ENCODE data around the gene ULK4. TPM values are rescaled to one million over a fixed set of nuclear protein-coding genes. Genes with fewer than 3 reads are reported as not detected.
"Not testable (repeated sequence)": the region's sequence is repeated elsewhere in the genome, so short reads cannot be mapped to it uniquely, and the experiment has no call there.

The ULK4 gene
- total and polyA plus RNA-seq, 2 donors (not counting 1 experiment from before 2014, with no cell fraction given), result 9.1 to 9.7 TPM

DNA sequence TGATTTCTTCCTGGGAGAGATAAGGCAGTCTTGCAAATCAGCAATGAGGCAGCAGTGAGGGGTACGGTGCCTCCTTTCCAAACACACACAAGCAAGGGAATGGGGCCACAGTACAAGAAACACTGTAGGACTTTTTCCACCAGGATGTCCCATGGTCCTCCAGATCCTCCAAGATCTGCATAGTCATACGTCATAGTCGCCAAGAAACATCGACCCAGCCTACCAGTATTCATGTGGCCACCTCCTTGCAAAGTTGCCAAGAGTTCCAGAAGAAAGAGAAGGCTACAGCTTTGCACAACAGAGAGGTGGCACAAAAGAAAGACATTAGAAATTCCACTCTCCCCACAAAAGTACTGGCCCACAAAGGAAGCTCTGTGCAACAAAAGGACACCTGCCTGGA is 504.7 kb downstream of the ULK4 start:
- Histone ChIP-seq H3K9me3 (ENCODE audit: control insufficient read depth, insufficient read depth, low read depth, low read length) (no peaks in the 10 kb centered on the region), H3K9ac (ENCODE audit: insufficient read depth, low read length) (no peak overlapping the region), H3K79me2 (ENCODE audit: control insufficient read depth, insufficient read depth, low read length) (no peaks in the 10 kb centered on the region), H4K20me1 (ENCODE audit: control insufficient read depth, extremely low read depth, insufficient read depth, low read length) (no peaks in the 10 kb centered on the region), H3K4me3 (replicated peaks in 1 of 4; ENCODE audit: control extremely low read depth in 1 of 4, insufficient read depth in 1 of 4, low read depth in 3 of 4, low read length in 4 of 4) (no peak overlapping the region), H3K4me1 (ENCODE audit: control insufficient read depth, extremely low read depth, insufficient read depth, low read length) (no peaks in the 10 kb centered on the region), H3K36me3 (ENCODE audit: control insufficient read depth, insufficient read depth, low read length) (no peaks in the 10 kb centered on the region), H3K4me2 (ENCODE audit: extremely low read depth, insufficient read depth, low read length) (no peak overlapping the region), H2AFZ (ENCODE audit: low read length) (no peak overlapping the region), H3K27ac (ENCODE audit: insufficient read depth, low read length) (no peak overlapping the region), H3K27me3 (ENCODE audit: control insufficient read depth, insufficient read depth, low read length) (no peaks in the 10 kb centered on the region)
- no peak for TF ChIP-seq CTCF (conservative IDR thresholded peaks at IDR 0.05 in 1 of 2, IDR thresholded peaks at IDR 0.05 in 1 of 2; ENCODE audit: low read depth in 1 of 2, low read length in 2 of 2)
- TF ChIP-seq EZH2 (IDR thresholded peaks at IDR 0.05; ENCODE audit: low read length, missing control alignments), result no peak
- DNase-seq (ENCODE audit: low read depth in 2 of 2), result no peak

GRCh38 chr3:41456162-41456561 is 505.7 kb downstream of the ULK4 start:
- H3K36me3 ChIP-seq (ENCODE audit: control insufficient read depth, insufficient read depth, low read length), result no peaks in the 10 kb centered on the region
- H3K9me3 ChIP-seq (ENCODE audit: control insufficient read depth, insufficient read depth, low read depth, low read length), result no peaks in the 10 kb centered on the region
- H3K4me1 ChIP-seq (ENCODE audit: control insufficient read depth, extremely low read depth, insufficient read depth, low read length), result no peaks in the 10 kb centered on the region
- no peak overlapping the region for H3K4me3 ChIP-seq (replicated peaks in 1 of 4; ENCODE audit: control extremely low read depth in 1 of 4, insufficient read depth in 1 of 4, low read depth in 3 of 4, low read length in 4 of 4)
- no peak for TF ChIP-seq CTCF (conservative IDR thresholded peaks at IDR 0.05 in 1 of 2, IDR thresholded peaks at IDR 0.05 in 1 of 2; ENCODE audit: low read depth in 1 of 2, low read length in 2 of 2)
- TF ChIP-seq EZH2 (IDR thresholded peaks at IDR 0.05; ENCODE audit: low read length, missing control alignments), result no peak
- H3K9ac ChIP-seq (ENCODE audit: insufficient read depth, low read length), result no peak overlapping the region
- no peaks in the 10 kb centered on the region for H3K27me3 ChIP-seq (ENCODE audit: control insufficient read depth, insufficient read depth, low read length)
- H3K27ac ChIP-seq (ENCODE audit: insufficient read depth, low read length), result no peak overlapping the region
- no peaks in the 10 kb centered on the region for H3K79me2 ChIP-seq (ENCODE audit: control insufficient read depth, insufficient read depth, low read length)
- no peak overlapping the region for H2AFZ ChIP-seq (ENCODE audit: low read length)
- no peak overlapping the region for H3K4me2 ChIP-seq (ENCODE audit: extremely low read depth, insufficient read depth, low read length)
- no peak for DNase-seq (ENCODE audit: low read depth in 2 of 2)
- no peaks in the 10 kb centered on the region for H4K20me1 ChIP-seq (ENCODE audit: control insufficient read depth, extremely low read depth, insufficient read depth, low read length)

DNA sequence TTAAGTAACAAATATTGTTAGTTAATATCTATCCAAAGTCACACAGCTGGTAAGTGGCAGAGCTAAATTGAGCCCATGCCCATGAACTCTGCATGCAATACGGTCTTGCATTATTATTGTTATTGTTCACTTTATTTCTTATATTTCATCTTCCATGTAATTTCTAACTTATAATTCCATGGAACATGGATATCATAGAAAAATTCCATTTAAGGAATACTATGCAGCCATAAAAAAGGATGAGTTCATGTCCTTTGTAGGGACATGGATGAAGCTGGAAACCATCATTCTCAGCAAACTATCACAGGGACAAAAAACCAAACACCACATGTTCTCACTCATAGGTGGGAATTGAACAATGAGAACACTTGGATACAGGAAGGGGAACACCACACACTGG is 508.3 kb downstream of the ULK4 start:
- H3K4me1 ChIP-seq (ENCODE audit: control insufficient read depth, extremely low read depth, insufficient read depth, low read length); H3K9me3 ChIP-seq (ENCODE audit: control insufficient read depth, insufficient read depth, low read depth, low read length): not testable (repeated sequence)

More for the DNA sequence above, 508.3 kb downstream of the ULK4 start:
- not testable (repeated sequence) for DNase-seq (ENCODE audit: low read depth in 2 of 2); H3K4me3 ChIP-seq (replicated peaks in 1 of 4; ENCODE audit: control extremely low read depth in 1 of 4, insufficient read depth in 1 of 4, low read depth in 3 of 4, low read length in 4 of 4); H3K79me2 ChIP-seq (ENCODE audit: control insufficient read depth, insufficient read depth, low read length); H4K20me1 ChIP-seq (ENCODE audit: control insufficient read depth, extremely low read depth, insufficient read depth, low read length); H3K27me3 ChIP-seq (ENCODE audit: control insufficient read depth, insufficient read depth, low read length); H3K27ac ChIP-seq (ENCODE audit: insufficient read depth, low read length); H3K36me3 ChIP-seq (ENCODE audit: control insufficient read depth, insufficient read depth, low read length); H3K4me2 ChIP-seq (ENCODE audit: extremely low read depth, insufficient read depth, low read length); H2AFZ ChIP-seq (ENCODE audit: low read length); H3K9ac ChIP-seq (ENCODE audit: insufficient read depth, low read length)
